HEK293 (cell line): ENCODE data around the gene NUDCD2.

ENCODE experiments used
- REST ChIP-seq: fragments of 450-650 bp; formaldehyde crosslinking; IDR thresholded peaks from 2 replicates; pipeline ENCODE4 v1.5.1; 2016; ENCODE audit warnings: missing biosample characterization, missing genetic modification characterization
- ZFHX2 ChIP-seq: fragments of 450-650 bp; formaldehyde crosslinking; conservative IDR thresholded peaks from 2 replicates; pipeline ENCODE4 v1.5.1; 2016; ENCODE audit warnings: missing biosample characterization, missing genetic modification characterization
- ZNF23 ChIP-seq: fragments of 450-650 bp; formaldehyde crosslinking; IDR thresholded peaks from 2 replicates; pipeline ENCODE4 v1.5.1; 2016; ENCODE audit warnings: missing biosample characterization, missing genetic modification characterization, borderline replicate concordance
- ZNF274 ChIP-seq, 2 experiments: fragments of 200-500 bp in 1 of 2; fragments of 450-650 bp in 1 of 2; sonication (Bioruptor generic) in 1 of 2; formaldehyde crosslinking in 1 of 2; IDR thresholded peaks; 2 replicates each; pipeline versions ENCODE4 v1.5.1 to v1.6.1; 2014 to 2016; ENCODE audit warnings: borderline replicate concordance in 1 of 2, inconsistent platforms in 1 of 2, low read length in 1 of 2, missing biosample characterization in 1 of 2, missing genetic modification characterization in 1 of 2
- ZNF510 ChIP-seq: fragments of 450-650 bp; formaldehyde crosslinking; IDR thresholded peaks from 2 replicates; pipeline ENCODE4 v1.5.1; 2018; ENCODE audit warnings: mild to moderate bottlenecking, missing genetic modification characterization, missing biosample characterization; ENCODE audit not compliant: insufficient replicate concordance
- ZNF664 ChIP-seq: fragments of 450-650 bp; formaldehyde crosslinking; IDR thresholded peaks from 2 replicates; pipeline ENCODE4 v1.5.1; 2016; ENCODE audit warnings: missing biosample characterization, missing genetic modification characterization
- ZNF692 ChIP-seq: fragments of 450-650 bp; formaldehyde crosslinking; IDR thresholded peaks from 2 replicates; pipeline ENCODE4 v1.5.1; 2016; ENCODE audit warnings: missing biosample characterization, missing genetic modification characterization
- TF ChIP-seq, protein P1 (sequence below): fragments of 450-650 bp; formaldehyde crosslinking; IDR thresholded peaks from 2 replicates; pipeline ENCODE4 v1.5.1; 2016; ENCODE audit warnings: missing biosample characterization, missing genetic modification characterization

GRCh38 chr5:163402007-163402406, 57.9 kb downstream of the NUDCD2 start:
- TF ChIP-seq ZNF692 (tag by site-specific recombination) (no peak), REST (tag by site-specific recombination) (no peak), ZNF510 (no peak), ZNF664 (tag by site-specific recombination) (no peak), ZNF274 (IDR thresholded peaks at IDR 0.05; ENCODE audit: low read length) (no peak), ZNF274 (tag by site-specific recombination; IDR thresholded peaks at IDR 0.05; ENCODE audit: borderline replicate concordance) (no peak), ZFHX2 (tag by site-specific recombination) (no peak), ZNF23 (tag by site-specific recombination) (no peak)
- TF ChIP-seq, protein P1, sequence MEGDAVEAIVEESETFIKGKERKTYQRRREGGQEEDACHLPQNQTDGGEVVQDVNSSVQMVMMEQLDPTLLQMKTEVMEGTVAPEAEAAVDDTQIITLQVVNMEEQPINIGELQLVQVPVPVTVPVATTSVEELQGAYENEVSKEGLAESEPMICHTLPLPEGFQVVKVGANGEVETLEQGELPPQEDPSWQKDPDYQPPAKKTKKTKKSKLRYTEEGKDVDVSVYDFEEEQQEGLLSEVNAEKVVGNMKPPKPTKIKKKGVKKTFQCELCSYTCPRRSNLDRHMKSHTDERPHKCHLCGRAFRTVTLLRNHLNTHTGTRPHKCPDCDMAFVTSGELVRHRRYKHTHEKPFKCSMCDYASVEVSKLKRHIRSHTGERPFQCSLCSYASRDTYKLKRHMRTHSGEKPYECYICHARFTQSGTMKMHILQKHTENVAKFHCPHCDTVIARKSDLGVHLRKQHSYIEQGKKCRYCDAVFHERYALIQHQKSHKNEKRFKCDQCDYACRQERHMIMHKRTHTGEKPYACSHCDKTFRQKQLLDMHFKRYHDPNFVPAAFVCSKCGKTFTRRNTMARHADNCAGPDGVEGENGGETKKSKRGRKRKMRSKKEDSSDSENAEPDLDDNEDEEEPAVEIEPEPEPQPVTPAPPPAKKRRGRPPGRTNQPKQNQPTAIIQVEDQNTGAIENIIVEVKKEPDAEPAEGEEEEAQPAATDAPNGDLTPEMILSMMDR (tag by site-specific recombination) = no peak
